NCI-H128 (cell line): ENCODE results near the gene OBP2A.

Source experiments
- DNase-seq: peaks from one replicate; lab custom pipeline; 2025; ENCODE audit not compliant: unreplicated experiment; lab: John Stamatoyannopoulos, UW

OBP2A gene

DNA sequence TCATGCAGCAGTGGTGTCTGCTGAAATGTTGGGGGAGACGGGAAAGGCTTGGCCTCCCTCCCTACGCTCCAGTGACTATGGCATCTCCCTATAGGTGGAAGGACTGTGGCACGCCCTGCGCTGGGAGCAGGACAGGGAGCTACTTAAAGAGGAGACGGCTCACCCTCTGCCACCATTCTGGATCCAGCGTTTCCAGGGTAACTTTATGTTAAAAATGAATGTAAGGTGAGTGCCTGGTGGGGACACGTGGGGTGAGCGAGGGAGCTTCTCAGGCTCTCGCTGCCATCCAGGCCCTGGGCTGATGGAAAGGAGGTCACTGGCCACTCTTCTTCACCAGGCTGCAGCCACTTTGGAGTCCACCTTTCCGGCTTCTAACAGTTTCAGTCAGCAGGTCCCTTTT lies 31.3 kb downstream of the OBP2A start:
- DNase-seq = no peak

DNA sequence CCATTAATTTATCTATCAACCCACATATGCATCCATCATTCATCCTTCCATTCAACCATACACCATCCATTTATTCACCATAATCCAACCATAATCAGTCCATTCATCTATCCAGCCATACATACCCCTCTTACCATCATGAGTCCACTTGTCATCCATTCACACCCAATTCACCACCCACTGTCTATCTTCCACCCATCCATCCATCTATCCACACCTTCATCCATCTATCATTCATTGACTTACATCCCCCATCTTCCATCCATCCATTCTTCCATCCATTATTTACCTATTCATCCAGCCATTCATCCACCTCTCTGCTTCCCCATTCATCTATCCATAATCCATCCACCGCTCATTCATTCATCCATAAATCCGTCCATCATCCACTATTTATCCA lies 33.4 kb downstream of the OBP2A start:
- DNase-seq = no peak

DNA sequence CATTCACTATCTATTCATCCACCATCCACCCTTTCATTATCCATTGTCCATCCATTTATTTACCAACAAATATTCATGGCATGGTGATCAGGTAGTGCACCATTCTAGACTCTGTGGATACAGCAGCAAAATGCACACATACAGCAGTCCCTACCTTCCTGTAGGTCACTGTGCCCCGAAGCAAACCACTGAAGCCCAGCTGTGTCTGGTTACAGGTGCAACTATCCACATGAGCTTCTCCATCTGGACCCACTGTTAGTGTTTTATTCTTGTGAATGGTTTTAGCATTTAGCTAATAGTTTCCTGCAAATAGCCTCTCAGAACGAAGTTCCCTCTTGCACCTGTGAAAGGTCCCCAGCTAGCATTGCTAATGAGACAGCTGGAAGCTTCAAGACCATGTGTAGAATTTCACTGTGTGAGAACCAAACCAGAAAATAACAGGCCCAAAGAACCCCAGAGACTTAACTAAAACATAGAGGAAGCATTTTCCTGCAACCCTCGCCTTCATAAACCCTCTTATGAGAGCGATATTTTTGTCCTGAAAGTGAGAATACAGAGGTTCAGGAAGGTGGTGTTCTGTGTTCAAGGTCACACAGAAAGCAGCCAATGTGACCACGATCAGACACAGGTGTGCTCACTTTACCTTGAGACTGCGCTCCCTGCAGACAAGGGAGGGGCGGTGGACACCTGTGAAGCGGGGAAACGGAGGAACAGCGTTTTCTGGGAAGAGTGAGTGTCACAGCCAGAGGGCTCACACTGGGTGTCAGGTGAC lies 34.1 kb downstream of the OBP2A start:
- DNase-seq = no peak

DNA sequence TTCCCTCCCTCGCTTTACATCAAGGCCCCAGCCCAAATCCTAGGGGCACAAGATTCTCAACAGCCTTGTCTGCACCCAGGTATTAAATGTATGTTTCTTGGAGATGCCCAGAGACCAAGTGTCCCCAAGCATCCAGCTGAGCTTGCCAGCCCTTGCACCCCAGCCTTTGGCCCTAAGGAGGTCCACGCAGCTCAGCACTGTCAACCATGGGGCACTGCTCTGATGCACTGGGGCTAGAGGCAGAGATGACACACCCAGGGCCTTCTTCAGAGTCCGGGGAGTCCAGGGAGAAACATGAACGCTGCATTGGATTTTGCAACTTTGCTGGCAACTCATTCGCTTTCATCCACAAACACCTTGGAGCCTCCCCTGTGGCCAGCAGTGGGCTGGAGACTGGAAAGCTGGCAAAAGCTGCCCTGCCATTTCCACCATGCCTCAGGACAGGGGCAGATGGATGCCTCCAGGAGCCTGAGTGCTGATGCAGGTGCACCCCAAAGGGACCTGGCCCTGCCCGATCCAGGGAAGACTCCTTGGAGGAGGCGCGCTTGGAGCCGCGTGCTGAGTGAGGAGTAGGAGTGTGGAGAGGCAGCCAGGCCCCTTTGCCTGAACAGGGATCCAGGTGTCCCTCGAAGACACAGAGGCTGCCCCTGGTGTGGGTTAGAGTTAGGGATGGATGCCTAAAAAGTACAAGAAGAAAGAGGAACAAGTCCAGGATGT lies 34.9 kb downstream of the OBP2A start:
- no peak for DNase-seq

DNA sequence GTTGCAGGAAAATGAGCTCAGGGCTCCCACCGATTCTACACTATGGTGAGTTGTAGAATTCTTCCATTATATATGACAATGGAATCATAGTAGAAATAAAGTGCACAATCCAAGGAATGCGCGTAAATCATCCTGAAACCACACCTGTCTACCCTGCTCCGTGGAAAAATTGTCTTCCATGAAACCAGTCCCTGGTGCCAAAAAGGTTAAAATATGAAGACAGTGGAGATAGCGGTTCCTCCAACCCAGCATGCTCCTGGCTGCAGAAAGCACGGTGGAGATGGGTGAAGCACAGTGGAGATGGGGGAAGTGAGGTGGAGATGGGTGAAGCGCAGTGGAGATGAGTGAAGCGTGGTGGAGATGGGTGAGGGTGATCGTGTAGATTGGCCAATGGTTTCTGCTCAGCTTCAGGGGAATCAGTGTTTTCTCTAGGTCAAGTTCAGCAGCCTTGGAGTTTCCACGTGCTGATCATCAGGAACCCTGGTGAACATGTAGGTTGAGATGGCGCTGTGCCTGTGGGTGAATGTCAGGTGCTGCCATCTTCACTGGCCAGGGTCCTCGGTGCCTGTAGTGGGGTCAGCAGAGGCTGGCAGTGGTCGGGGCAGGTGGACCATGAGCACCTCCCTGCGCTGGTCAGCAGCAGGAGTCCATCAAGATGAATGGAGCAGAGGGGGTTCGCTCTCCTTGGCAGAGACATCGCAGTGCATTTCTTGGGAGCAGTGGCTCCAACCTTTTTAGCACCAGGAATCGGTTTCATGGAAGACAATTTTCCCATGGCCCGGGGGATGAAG lies 35.9 kb downstream of the OBP2A start:
- no peak for DNase-seq

DNA sequence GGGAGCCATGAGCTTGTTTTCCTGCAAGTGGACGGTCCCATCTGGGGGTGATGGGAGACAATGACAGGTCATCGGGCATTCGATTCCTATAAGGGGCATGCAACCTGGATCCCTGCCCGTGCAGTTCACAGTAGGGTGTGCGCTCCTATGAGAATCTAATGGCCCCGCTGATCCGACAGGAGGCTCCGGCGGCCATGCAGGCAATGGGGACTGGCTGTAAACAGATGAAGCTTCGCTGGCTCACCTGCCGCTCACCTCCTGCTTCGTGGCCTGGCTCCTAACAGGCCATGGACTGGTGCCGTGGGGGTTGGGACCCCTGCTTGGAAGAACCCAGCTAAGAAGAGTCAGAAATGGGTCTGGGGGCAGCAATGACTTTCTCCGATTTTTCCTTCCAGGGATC lies 36.6 kb downstream of the OBP2A start:
- DNase-seq = no peak

DNA sequence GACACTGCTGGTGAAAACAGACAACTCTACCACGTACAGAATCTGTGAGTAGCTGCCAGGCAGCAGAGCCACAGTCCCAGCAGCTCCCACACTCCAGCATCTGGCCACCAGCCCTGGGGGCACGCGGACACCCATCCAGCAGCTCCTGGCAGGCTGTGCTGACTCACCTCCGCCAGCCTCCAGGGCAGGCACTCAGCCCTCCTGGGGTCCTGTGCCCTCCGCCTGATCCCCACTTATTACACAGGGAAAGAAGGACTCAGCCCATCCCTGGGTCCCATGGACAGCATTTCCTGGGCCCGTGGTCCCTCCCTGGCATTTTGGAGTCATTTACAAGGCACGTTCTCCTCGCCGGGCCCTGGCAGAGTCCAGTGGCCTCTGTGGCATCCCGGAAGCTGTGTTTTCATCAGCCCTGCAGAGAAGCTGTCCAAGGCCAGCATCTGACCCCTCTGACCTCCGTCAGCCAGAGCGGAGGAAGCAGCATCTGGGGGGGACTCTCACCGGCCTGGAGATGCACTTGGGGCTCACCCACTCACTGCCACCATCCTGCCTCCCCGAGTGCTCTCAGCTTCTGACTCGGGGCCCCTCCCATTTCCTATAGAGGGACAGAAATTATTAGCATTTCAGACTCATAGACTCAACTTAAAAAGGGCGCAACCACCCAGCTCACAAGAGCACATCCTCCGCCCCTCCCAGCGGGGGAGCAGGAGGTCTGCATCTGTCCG lies 37.2 kb downstream of the OBP2A start:
- no peak for DNase-seq

DNA sequence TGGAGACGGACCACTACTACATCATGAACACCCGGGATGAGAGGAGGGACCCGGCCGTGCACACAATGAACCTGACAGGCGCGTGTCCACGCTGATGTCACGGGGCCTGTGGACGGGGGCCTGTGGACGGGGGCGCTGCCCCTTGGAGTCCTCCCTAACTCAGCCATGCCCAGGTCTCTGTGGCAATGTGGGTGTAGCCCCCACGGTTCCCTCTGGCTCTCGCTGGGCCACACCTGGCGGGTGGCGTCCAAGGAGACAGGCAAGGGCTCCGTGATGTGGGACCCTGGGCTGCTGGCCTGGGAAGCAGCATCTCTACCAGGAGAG lies 37.7 kb downstream of the OBP2A start:
- no peak for DNase-seq

DNA sequence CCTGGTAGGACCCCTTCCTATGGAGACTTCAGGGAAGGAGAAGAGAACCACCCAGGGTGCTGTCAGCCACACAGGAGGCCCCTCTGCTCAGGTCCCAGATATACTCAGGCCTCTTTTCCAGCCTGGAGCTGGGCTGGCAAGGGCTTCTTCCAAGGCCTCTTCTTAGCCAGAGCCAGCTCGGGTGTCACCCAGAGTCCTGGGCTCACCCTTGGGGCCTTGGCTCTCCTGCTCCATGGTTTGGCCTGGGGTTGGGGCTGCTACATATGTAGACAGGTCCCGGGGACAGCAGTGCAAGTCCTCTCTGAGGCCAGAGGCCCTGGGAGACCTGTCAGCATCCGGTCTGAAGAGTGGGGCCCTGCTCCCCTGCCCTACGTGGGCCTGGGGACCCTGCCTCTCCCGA lies 38.4 kb downstream of the OBP2A start:
- no peak for DNase-seq

DNA sequence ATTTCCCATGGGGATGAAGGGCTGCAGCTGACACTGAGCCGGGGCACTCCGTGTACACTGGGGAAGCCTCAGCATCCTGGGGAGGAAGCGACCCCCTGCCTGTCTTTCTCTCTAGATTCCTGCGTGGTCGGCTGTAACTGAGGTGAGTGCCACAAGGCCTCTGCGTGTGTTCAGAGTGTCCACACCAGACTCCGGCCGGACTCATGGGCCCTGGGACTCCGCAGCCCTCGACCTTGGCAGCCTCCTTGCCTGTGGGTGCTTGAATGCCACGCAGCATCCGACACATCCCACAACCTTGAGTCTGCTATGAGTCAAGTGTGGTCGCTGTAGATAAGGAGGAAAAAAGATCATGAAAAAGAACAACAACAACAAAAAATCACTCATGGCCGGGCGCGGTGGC lies 39.0 kb downstream of the OBP2A start:
- DNase-seq = no peak

DNA sequence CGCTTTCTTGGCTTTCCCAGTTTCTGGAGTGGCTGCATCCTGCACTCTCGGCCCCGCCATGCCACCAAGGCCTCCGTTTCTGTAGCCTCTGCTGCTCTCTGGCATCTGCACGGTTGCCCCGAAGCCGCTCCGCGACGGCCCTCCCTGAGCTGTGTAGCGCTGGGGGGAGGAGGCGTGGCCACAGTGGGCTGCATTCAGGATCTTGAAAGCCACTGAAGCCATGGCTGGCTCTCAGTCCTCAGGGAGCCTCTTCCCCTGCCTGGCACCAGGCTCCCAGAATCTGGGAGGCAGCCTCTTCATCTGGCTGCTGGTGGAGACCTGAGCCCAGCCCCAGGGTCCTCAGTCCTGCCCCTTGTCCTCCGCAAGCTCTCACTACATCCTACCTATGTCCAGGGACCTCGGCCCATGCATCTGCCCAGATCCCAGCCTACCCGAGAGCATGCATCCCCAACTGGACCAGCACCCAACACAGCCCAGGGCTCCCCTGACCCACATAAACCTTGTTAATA lies 40.7 kb downstream of the OBP2A start:
- DNase-seq = no peak

DNA sequence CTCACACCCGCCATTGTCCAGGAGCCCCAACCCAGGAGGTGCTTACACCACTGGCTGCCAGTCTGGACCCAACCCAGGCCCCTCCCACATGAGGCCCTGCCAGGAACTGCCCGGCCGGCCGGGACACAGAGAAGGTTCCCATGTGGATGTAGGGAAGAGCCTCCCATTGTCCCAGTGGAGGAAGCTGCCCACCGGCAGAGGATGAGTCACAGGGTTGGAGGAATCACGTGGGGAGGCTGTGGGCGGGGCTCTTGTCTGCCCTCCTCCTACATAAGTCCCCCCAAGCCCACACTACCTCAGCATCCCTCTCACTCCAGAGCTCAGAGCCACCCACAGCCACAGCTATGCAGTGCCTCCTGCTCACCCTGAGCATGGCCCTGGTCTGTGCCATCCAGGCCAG lies 41.7 kb downstream of the OBP2A start:
- DNase-seq = no peak

DNA sequence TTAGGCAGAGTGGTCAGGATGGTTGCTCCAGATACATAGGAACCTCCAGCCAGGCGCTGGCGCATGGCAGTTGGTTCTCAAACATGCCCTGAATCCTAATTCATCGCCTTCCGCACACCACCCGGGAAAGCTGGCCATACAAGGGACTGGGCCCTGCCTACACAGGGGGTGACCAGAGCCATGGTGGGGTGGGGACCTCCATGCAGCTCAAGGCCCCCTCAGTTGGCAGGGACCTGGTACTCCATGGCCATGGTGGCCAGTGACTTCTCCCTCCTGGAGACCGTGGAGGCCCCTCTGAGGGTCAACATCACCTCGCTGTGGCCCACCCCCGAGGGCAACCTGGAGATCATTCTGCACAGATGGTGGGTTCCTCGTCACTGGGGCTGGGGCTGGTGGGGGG lies 42.4 kb downstream of the OBP2A start:
- no peak for DNase-seq

DNA sequence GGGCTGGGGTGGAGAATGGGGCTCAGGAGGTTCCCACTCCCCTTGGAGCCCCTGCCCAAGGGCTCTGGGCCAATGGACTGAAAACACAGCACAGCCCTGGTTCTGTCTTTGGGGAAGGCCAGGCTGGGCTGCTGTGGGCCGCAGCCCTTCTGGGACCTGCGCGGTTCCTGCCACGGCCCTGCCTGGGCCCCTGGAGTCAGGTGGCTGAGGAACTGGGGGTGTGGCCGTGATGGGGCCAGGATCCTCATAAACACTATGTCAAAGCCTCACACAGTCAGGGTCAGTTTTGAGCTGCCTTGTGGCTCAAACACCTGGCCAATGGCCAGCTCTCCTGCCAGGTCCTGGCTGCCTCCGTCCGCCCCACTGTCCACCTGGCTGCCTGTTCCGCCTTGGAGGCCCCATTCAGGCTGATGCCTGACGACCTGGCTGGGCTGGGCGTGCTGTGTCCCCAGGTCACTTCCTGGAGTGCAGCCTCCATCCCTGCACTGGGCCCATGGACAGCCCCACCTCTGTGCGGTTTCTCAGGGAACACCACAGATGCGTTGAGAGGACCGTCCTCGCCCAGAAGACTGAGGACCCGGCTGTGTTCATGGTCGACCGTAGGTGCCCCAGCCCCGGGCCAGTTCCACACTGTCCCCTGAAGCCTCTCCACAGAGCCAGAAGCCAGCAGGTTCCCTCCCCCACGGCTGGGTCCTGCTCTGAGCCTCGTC lies 43.1 kb downstream of the OBP2A start:
- no peak for DNase-seq

DNA sequence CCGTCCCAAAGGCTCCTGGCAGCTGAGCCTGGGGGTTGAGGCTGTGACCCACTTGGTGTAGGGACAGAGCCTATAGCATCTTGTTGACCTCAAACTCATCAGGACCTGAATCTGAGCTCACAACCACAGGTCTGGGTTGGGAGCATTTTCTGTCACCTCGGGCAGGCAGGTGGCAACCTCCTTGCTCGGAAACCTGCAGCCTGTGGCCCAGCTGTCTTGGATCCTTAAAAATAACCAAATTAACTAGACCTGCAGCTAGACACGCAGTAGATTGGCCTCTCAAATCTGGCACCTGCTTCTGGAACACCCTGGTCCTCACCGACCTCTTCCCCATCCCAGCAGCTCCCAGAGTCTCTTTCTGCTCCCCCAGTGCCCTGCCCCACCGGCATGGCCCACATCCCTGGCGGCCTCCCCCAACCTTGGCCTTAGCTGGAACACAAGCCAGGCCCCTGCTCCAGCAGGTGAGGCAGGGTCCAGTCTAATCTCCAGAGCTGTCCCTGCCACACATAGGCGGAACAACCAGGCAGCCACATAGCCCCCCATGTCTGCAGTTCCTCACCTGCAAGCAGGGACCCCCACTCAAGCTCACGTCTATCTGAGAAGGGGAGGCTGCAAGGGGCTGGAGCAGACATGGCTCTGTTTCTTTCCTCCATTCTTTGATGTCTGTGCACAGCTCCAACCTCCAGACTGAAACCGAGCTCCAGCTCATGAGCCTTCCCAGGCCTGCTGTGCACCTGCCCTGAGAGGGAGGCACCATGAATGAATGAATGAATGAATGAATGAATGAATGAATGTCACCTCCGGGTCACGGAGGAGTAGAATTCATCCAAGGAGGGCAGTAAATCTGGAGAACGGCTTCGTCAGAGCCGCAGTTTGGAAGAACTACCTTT lies 43.9 kb downstream of the OBP2A start:
- no peak for DNase-seq

DNA sequence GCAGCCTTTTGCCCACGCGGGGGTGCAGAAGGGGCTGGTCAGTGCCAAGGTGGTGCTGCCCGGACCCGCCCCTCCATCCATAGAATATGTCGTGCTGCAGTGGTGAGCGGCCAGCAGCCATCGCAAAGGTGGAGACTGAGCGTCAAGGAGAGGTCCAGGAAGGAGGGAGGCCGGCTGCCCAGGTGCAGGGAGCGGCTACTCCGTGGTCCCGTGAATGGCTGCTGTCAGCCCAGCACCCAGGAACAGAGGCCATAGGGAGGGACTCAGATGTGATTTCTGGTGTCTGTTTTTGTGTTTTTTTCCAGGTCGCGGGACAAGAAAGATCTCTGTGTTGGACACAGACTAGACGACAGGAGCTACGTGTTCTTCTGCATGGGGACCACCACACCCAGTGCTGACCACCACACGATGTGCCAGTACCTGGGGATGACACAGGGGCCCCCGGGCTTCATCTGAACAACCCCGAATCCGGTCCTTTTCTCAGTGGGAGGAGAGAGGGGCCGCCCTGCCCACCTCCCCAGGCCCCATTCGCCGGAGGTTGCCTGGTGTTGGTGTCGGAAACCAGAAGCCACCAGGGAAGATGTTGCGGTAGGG lies 44.7 kb downstream of the OBP2A start:
- no peak for DNase-seq

DNA sequence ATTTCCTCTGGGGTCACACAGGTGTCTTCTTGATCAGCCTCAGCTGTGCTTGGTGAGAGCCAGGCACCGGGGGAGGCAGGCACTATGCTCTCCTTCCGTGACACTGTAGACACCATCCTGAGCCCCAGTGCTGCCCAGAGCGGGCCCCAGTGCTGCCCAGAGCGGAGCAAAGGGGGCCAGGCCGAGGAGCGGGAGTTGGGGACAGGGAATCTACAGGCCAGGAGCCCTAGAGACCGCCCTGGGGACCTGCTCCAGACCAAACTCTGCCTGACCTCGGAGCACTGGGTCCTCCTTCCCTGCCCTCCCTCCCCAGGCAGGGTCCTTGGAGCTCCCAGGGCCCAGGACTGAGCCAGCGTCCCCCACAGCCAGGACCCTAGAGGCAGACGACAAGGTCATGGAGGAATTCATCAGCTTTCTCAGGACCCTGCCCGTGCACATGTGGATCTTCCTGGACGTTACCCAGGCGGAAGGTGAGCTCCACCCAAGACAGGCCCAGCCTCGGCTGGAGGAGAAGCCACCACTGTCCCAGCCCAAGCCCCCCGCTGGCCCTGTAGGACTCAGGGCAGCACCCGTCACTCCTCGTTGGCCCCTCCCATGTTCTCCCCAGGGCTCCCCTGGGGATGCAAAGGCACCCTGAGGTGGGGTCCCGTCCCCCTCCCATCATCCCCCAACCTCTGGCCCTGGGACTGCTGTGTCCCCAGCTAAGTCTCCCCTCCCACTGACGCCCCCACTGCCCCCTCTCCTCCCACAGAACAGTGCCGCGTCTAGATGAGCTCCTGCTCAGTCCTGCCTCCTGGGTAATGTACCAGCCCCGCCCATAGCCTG lies 45.8 kb downstream of the OBP2A start:
- DNase-seq = no peak

DNA sequence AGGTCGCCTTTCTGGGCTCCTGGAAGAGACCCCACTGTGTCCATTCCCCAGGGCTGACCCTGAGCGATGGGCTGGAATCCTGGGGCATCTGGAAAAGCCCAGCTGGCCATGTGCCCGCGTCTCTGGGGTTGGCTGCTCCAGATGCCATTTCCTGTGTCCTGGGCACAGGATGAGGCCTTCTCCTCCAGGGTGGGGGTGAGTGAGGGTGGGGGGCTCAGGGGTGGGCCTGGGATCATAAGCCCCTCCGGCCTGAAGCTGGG lies 46.3 kb downstream of the OBP2A start:
- no peak for DNase-seq

DNA sequence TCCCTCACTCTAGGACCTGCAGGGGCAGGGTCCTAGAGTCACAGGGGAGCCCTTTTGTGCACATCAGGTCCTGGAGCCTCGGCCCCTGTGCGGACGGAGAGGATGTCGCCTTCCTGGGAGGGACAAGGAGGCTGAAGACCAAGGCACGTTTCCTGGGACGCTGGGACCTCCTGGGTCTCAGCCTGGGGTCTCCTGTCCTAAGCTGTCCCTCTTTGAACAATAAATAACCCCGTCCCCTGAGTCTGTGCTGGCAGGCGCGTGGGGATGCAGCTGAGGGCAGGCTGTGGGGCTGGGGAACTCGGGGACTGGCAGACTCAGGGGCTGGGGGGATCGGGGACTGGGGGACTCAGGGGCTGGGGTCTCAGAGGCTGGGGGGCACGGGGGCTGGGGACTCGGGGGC lies 46.7 kb downstream of the OBP2A start:
- DNase-seq = no peak
